ENCODE data around the gene KAZALD1.

DNA sequence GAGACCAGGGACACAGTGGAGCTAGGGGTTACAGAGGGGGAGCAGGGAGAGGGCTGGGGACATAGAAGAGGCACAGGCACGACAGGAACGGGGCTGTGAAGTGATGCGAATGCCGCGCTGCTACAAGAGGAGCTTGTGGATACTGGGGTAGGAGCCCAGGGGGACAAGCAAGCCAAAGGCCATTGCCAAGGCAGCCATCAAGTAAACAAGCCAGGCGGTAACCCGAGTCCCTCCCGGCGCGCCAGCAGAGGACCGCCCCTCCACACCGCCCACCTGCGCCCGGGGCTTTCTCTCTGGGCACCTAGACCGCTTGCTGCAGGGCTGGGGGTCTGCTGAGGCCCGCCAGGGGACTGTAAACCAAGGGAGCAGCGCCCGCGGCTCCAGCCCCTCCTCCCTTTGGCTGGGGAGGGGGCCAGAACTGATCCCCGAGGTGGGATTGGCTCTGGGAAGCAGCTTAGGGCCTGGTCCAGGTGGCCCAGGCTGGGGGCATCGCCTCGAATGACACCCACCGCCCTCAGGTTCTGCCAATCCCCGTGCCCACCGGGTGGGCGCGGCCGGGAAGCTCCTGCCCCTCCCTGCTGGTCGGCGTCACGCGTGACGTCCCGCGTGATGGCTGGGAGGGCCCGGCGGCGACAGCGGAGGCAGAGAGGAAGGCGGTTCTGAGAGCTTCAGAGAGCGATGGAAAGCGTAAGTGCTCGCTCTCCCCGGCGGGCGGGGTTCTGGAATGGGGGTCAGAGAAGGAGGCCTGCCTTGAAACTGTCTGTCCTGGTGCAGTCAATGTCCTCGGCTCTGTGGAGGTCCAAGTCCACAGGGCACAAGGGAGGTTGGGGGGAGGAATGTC is 29.8 kb upstream of the KAZALD1 start:
- peak; percentile 67 to 87 (median 76) for TF ChIP-seq POLR2AphosphoS5 (IDR thresholded peaks at IDR 0.05)
- TF ChIP-seq, protein P1, sequence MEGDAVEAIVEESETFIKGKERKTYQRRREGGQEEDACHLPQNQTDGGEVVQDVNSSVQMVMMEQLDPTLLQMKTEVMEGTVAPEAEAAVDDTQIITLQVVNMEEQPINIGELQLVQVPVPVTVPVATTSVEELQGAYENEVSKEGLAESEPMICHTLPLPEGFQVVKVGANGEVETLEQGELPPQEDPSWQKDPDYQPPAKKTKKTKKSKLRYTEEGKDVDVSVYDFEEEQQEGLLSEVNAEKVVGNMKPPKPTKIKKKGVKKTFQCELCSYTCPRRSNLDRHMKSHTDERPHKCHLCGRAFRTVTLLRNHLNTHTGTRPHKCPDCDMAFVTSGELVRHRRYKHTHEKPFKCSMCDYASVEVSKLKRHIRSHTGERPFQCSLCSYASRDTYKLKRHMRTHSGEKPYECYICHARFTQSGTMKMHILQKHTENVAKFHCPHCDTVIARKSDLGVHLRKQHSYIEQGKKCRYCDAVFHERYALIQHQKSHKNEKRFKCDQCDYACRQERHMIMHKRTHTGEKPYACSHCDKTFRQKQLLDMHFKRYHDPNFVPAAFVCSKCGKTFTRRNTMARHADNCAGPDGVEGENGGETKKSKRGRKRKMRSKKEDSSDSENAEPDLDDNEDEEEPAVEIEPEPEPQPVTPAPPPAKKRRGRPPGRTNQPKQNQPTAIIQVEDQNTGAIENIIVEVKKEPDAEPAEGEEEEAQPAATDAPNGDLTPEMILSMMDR (IDR thresholded peaks at IDR 0.05): no peak

Data from sigmoid colon (tissue), 4 donors.